HepG2 (cell line): ENCODE results near the gene GAS5. TPM values are rescaled to one million over a fixed set of nuclear protein-coding genes. Genes with fewer than 3 reads are reported as not detected.
A peak's percentile ranks its signal among the peaks of the same experiment; 100 is the strongest.

ENCODE experiments used
- AKNA ChIP-seq: sonication (generic); formaldehyde crosslinking; IDR thresholded peaks from 2 replicates; pipeline ENCODE4 v1.4.0; 2020; ENCODE audit warnings: missing genetic modification reagents, borderline replicate concordance
- FOXP1 ChIP-seq, 2 experiments: fragments of 450-650 bp in 1 of 2; IDR thresholded peaks; 2 replicates each; pipeline ENCODE4 v1.6.1; 2017 to 2018; ENCODE audit warnings: antibody characterized with exemption in 1 of 2
- HHEX ChIP-seq: IDR thresholded peaks from 2 replicates; pipeline ENCODE4 v1.6.1; 2016; ENCODE audit warnings: control low read depth
- ISX ChIP-seq: sonication (generic); formaldehyde crosslinking; conservative IDR thresholded peaks from 2 replicates; pipeline ENCODE4 v1.5.0; 2020; ENCODE audit warnings: missing genetic modification reagents
- JUND ChIP-seq: sonication (generic); formaldehyde crosslinking; IDR thresholded peaks from 2 replicates; pipeline ENCODE4 v1.8.0; 2022; ENCODE audit warnings: mild to moderate bottlenecking, missing genetic modification reagents
- PAF1 ChIP-seq: IDR thresholded peaks from 2 replicates; pipeline ENCODE4 v1.6.1; 2016; ENCODE audit warnings: missing genetic modification reagents, missing compliant biosample characterization
- POLR2A ChIP-seq, 2 experiments: IDR thresholded peaks; 2 replicates each; pipeline ENCODE4 v1.6.1; 2011; ENCODE audit warnings: low read depth in 2 of 2, low read length in 2 of 2, mild to moderate bottlenecking in 1 of 2, moderate library complexity in 1 of 2; ENCODE audit not compliant: insufficient read depth in 1 of 2
- RARA ChIP-seq: IDR thresholded peaks from 2 replicates; pipeline ENCODE4 v1.6.1; 2016; ENCODE audit warnings: missing genetic modification reagents, missing compliant biosample characterization
- RBM22 ChIP-seq: fragments of 200-400 bp; formaldehyde crosslinking; optimal IDR thresholded peaks from 2 replicates; pipeline ENCODE3; 2017; ENCODE audit warnings: mild to moderate bottlenecking, low read length, moderate library complexity
- RFX5 ChIP-seq: IDR thresholded peaks from 2 replicates; pipeline ENCODE4 v1.6.1; 2011; ENCODE audit warnings: low read depth, low read length, improper control_type of control experiment
- SCMH1 ChIP-seq: sonication (generic); formaldehyde crosslinking; IDR thresholded peaks from 2 replicates; pipeline ENCODE4 v1.9.0; 2021; ENCODE audit warnings: missing genetic modification reagents, mild to moderate bottlenecking, borderline replicate concordance
- TAF1 ChIP-seq: sonication (generic); formaldehyde crosslinking; IDR thresholded peaks from 2 replicates; pipeline ENCODE4 v1.4.0; 2020; ENCODE audit warnings: missing genetic modification reagents
- ZBTB7B ChIP-seq: sonication (generic); formaldehyde crosslinking; IDR thresholded peaks from 2 replicates; pipeline ENCODE4 v1.4.0; 2020; ENCODE audit warnings: missing genetic modification reagents
- ZC3H13 ChIP-seq: sonication (generic); formaldehyde crosslinking; IDR thresholded peaks from 2 replicates; pipeline ENCODE4 v1.8.1; 2023; ENCODE audit warnings: mild to moderate bottlenecking, missing genetic modification reagents, moderate library complexity
- ZFP91 ChIP-seq: sonication (generic); formaldehyde crosslinking; IDR thresholded peaks from 2 replicates; pipeline ENCODE4 v1.9.0; 2022; ENCODE audit warnings: missing genetic modification reagents, mild to moderate bottlenecking, borderline replicate concordance
- ZKSCAN8 ChIP-seq: IDR thresholded peaks from 2 replicates; pipeline ENCODE4 v1.6.1; 2016; ENCODE audit warnings: borderline replicate concordance, missing genetic modification reagents, missing compliant biosample characterization
- ZNF224 ChIP-seq: sonication (generic); formaldehyde crosslinking; IDR thresholded peaks from 2 replicates; pipeline ENCODE4 v1.5.0; 2020; ENCODE audit warnings: mild to moderate bottlenecking, missing genetic modification reagents
- ZNF484 ChIP-seq: sonication (generic); formaldehyde crosslinking; IDR thresholded peaks from 2 replicates; pipeline ENCODE4 v1.5.1; 2020; ENCODE audit warnings: mild to moderate bottlenecking, low read depth, missing genetic modification reagents, borderline replicate concordance
- ZNF605 ChIP-seq: sonication (generic); formaldehyde crosslinking; IDR thresholded peaks from 2 replicates; pipeline ENCODE4 v1.8.0; 2022; ENCODE audit warnings: mild to moderate bottlenecking, missing genetic modification reagents
- polyA plus RNA-seq, 8 experiments: library from polyadenylated mRNA; depleted of rRNA in 3 of 8; stranded (reverse) in 7 of 8; unstranded in 1 of 8; fragments of >200 nt; fragmentation: Illumina TruSeq in 4 of 8; extraction: Trizol in 4 of 8; gene quantifications; 2 replicates each; pipeline versions ENCODE4 v1.2.1 to v1.2.3, GENCODE V29; 2011 to 2016; ENCODE audit warnings: low read depth in 4 of 8, missing spikeins in 1 of 8, mixed read lengths in 1 of 8; ENCODE audit not compliant: insufficient read depth in 1 of 8
- total RNA-seq, 5 experiments: library from RNA; depleted of rRNA; stranded (reverse); fragments of >200 nt; fragmentation: Illumina TruSeq; extraction: Trizol; gene quantifications; 2 replicates each; pipeline ENCODE4 v1.2.3, GENCODE V29; 2016; ENCODE audit warnings: low read depth in 1 of 5
- TF ChIP-seq, protein P1 (sequence below): IDR thresholded peaks from 2 replicates; pipeline ENCODE4 v1.6.1; 2016
- TF ChIP-seq, protein P2 (sequence below): sonication (generic); formaldehyde crosslinking; IDR thresholded peaks from 2 replicates; pipeline ENCODE4 v1.9.0; 2021; ENCODE audit warnings: missing genetic modification reagents, borderline replicate concordance

Gene GAS5
- total and polyA plus RNA-seq, 2 of the 13 experiments (the other 11 are each of a cell fraction or from before 2014, with no cell fraction given) = 352 to 738 TPM

GRCh38 chr1:173868266-173869020 is 654 bp upstream of the GAS5 start, which contains the start of gene ZBTB37 (continued):
- TF ChIP-seq AKNA (CRISPR knock-in tag) (no peak), ZNF605 (no peak), ZC3H13 (CRISPR knock-in tag) (no peak), RFX5 (no peak), ZNF224 (CRISPR knock-in tag) (no peak), FOXP1 (IDR thresholded peaks at IDR 0.05) (no peak), FOXP1 (CRISPR knock-in tag; IDR thresholded peaks at IDR 0.05) (no peak; the same call in 1 of the 2 replicates), JUND (CRISPR knock-in tag) (peak; percentile 25; the same call in 1 of the 2 replicates), ZKSCAN8 (CRISPR knock-in tag) (no peak; the same call in 1 of the 2 replicates), SCMH1 (CRISPR knock-in tag) (no peak), HHEX (CRISPR knock-in tag) (no peak), ZNF484 (no peak), RARA (CRISPR knock-in tag) (no peak), ISX (CRISPR knock-in tag) (no peak), PAF1 (no peak), ZFP91 (peak; percentile 24; the same call in 1 of the 2 replicates), RBM22 (no peak), ZBTB7B (CRISPR knock-in tag) (0 out of 2 replicates have a peak, but pooled peaks have one; percentile 49), TAF1 (CRISPR knock-in tag) (no peak), POLR2A (IDR thresholded peaks at IDR 0.05; ENCODE audit: insufficient read depth in 1 of 2, low read depth in 2 of 2, low read length in 2 of 2) (peak in 1 of 2 experiments; percentile 42; a peak in 1 of 4 replicates)
- TF ChIP-seq, protein P1, sequence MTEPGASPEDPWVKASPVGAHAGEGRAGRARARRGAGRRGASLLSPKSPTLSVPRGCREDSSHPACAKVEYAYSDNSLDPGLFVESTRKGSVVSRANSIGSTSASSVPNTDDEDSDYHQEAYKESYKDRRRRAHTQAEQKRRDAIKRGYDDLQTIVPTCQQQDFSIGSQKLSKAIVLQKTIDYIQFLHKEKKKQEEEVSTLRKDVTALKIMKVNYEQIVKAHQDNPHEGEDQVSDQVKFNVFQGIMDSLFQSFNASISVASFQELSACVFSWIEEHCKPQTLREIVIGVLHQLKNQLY (CRISPR knock-in tag) = peak; percentile 36; the same call in 1 of the 2 replicates
- TF ChIP-seq, protein P2, sequence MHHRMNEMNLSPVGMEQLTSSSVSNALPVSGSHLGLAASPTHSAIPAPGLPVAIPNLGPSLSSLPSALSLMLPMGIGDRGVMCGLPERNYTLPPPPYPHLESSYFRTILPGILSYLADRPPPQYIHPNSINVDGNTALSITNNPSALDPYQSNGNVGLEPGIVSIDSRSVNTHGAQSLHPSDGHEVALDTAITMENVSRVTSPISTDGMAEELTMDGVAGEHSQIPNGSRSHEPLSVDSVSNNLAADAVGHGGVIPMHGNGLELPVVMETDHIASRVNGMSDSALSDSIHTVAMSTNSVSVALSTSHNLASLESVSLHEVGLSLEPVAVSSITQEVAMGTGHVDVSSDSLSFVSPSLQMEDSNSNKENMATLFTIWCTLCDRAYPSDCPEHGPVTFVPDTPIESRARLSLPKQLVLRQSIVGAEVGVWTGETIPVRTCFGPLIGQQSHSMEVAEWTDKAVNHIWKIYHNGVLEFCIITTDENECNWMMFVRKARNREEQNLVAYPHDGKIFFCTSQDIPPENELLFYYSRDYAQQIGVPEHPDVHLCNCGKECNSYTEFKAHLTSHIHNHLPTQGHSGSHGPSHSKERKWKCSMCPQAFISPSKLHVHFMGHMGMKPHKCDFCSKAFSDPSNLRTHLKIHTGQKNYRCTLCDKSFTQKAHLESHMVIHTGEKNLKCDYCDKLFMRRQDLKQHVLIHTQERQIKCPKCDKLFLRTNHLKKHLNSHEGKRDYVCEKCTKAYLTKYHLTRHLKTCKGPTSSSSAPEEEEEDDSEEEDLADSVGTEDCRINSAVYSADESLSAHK (CRISPR knock-in tag) = no peak
